ENCODE data around the gene FOXP1.
A peak's percentile ranks its signal among the peaks of the same experiment; 100 is the strongest.

FOXP1 gene

GRCh38 chr3:71583566-71584393, at the start of gene FOXP1:
FOXP1 (minus strand) TSS chr3:71583728; CDS start chr3:71198381, 385,347 bp downstream.
- peak in 3 of 4 experiments; percentile 36 to 52 (median 44) for DNase-seq (ENCODE audit: low read depth in 4 of 4, low spot score in 1 of 4)

- DNase-seq (ENCODE audit: low read depth in 4 of 4, low spot score in 1 of 4) = no peak
Measured at GRCh38 chr3:71629711-71630110, 46.2 kb upstream of the FOXP1 start.

- no peak for DNase-seq (ENCODE audit: low read depth in 4 of 4, low spot score in 1 of 4)
Measured at GRCh38 chr3:71629289-71629688, 45.8 kb upstream of the FOXP1 start.

GRCh38 chr3:71628522-71628921, 45.0 kb upstream of the FOXP1 start:
- DNase-seq (ENCODE audit: low read depth in 4 of 4, low spot score in 1 of 4) = no peak

GRCh38 chr3:71625676-71626075, 42.1 kb upstream of the FOXP1 start:
- no peak for DNase-seq (ENCODE audit: low read depth in 4 of 4, low spot score in 1 of 4)

- DNase-seq (ENCODE audit: low read depth in 4 of 4, low spot score in 1 of 4) = no peak
Measured at GRCh38 chr3:71621825-71622537, 38.5 kb upstream of the FOXP1 start.

GRCh38 chr3:71618538-71618937, 35.0 kb upstream of the FOXP1 start:
- no peak for DNase-seq (ENCODE audit: low read depth in 4 of 4, low spot score in 1 of 4)

GRCh38 chr3:71616571-71617021, 33.1 kb upstream of the FOXP1 start:
- DNase-seq (ENCODE audit: low read depth in 4 of 4, low spot score in 1 of 4) = no peak

- DNase-seq (ENCODE audit: low read depth in 4 of 4, low spot score in 1 of 4) = no peak
Measured at GRCh38 chr3:71614869-71615268, 31.3 kb upstream of the FOXP1 start.

GRCh38 chr3:71614426-71614825, 30.9 kb upstream of the FOXP1 start:
- DNase-seq (ENCODE audit: low read depth in 4 of 4, low spot score in 1 of 4) = no peak

- DNase-seq (ENCODE audit: low read depth in 4 of 4, low spot score in 1 of 4) = no peak
Measured at GRCh38 chr3:71611099-71611498, 27.6 kb upstream of the FOXP1 start.

- DNase-seq (ENCODE audit: low read depth in 4 of 4, low spot score in 1 of 4) = no peak
Measured at GRCh38 chr3:71607364-71607763, 23.8 kb upstream of the FOXP1 start.

- DNase-seq (ENCODE audit: low read depth in 4 of 4, low spot score in 1 of 4) = no peak
Measured at GRCh38 chr3:71606582-71606981, 23.1 kb upstream of the FOXP1 start.

- DNase-seq (ENCODE audit: low read depth in 4 of 4, low spot score in 1 of 4) = no peak
Measured at GRCh38 chr3:71602256-71602655, 18.7 kb upstream of the FOXP1 start.

- no peak for DNase-seq (ENCODE audit: low read depth in 4 of 4, low spot score in 1 of 4)
Measured at GRCh38 chr3:71601811-71602210, 18.3 kb upstream of the FOXP1 start.

- DNase-seq (ENCODE audit: low read depth in 4 of 4, low spot score in 1 of 4) = no peak
Measured at GRCh38 chr3:71600646-71601288, 17.2 kb upstream of the FOXP1 start.

- DNase-seq (ENCODE audit: low read depth in 4 of 4, low spot score in 1 of 4) = no peak
Measured at GRCh38 chr3:71599416-71599815, 15.9 kb upstream of the FOXP1 start.

GRCh38 chr3:71598292-71598691, 14.8 kb upstream of the FOXP1 start:
- DNase-seq (ENCODE audit: low read depth in 4 of 4, low spot score in 1 of 4) = no peak

- no peak for DNase-seq (ENCODE audit: low read depth in 4 of 4, low spot score in 1 of 4)
Measured at GRCh38 chr3:71597286-71597685, 13.8 kb upstream of the FOXP1 start.

- DNase-seq (ENCODE audit: low read depth in 4 of 4, low spot score in 1 of 4) = no peak
Measured at GRCh38 chr3:71593106-71593505, 9.6 kb upstream of the FOXP1 start.

GRCh38 chr3:71591101-71591500, 7.6 kb upstream of the FOXP1 start:
- DNase-seq (ENCODE audit: low read depth in 4 of 4, low spot score in 1 of 4) = no peak

- no peak for DNase-seq (ENCODE audit: low read depth in 4 of 4, low spot score in 1 of 4)
Measured at GRCh38 chr3:71589132-71589531, 5.6 kb upstream of the FOXP1 start.

Data from stimulated activated CD4-positive, alpha-beta T cell treated with anti-CD3 and anti-CD28 coated beads, Interleukin-1b, Interleukin-23, amount 100 ng/mL, for 24 hours (primary cell).